Effector memory CD4-positive, alpha-beta T cell (primary cell): ENCODE data around the gene MEGF8.

ENCODE experiments used
- DNase-seq, 3 donors: peaks; one replicate each; pipeline ENCODE4 v3.0.0-alpha.2; 2020
- H3K27ac ChIP-seq: 2 replicates; pipeline ENCODE4 v1.7.0; 2013; ENCODE audit warnings: mild to moderate bottlenecking, low read length, moderate library complexity; ENCODE audit not compliant: insufficient read depth, poor library complexity, severe bottlenecking
- H3K27me3 ChIP-seq: replicated peaks from 2 replicates; pipeline ENCODE4 v1.7.0; 2013; ENCODE audit warnings: mild to moderate bottlenecking, low read length; ENCODE audit not compliant: insufficient read depth, control insufficient read depth, poor library complexity, severe bottlenecking
- H3K36me3 ChIP-seq: 2 replicates; pipeline ENCODE4 v1.7.0; 2013; ENCODE audit warnings: mild to moderate bottlenecking, low read length, moderate library complexity; ENCODE audit not compliant: control insufficient read depth, insufficient read depth
- H3K4me1 ChIP-seq: 2 replicates; pipeline ENCODE4 v1.7.0; 2013; ENCODE audit warnings: low read length, mild to moderate bottlenecking; ENCODE audit not compliant: control insufficient read depth, insufficient read depth, poor library complexity, severe bottlenecking
- H3K4me3 ChIP-seq: 2 replicates; pipeline ENCODE4 v1.7.0; 2013; ENCODE audit warnings: low read length, low read depth, mild to moderate bottlenecking; ENCODE audit not compliant: insufficient read depth, poor library complexity, severe bottlenecking
- H3K9me3 ChIP-seq: 2 replicates; pipeline ENCODE4 v1.7.0; 2013; ENCODE audit warnings: mild to moderate bottlenecking, low read length, moderate library complexity; ENCODE audit not compliant: control insufficient read depth

The MEGF8 gene

DNA sequence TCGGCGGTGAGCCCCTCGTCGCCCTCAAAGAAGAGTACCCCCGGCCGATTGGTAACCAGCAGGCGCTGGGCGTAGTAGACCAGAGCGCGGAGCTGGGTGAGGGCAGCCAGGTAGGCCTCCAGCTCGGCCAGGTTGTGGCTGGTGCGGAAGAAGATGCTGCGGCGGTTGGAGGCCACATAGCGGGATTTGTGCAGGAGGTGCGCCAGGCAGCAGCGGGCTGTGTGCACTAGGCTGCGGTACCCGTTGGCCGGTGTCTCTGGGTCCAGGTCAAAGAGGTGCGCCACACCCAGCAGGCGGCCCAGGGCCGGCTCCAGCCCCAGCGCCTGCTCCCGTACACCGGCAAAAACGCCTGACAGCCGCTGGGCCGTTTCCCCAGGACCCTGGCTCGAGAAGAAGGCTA, 84.9 kb downstream of the MEGF8 start:
- no peaks in the 10 kb centered on the region for H3K9me3 ChIP-seq
- H3K27me3 ChIP-seq, result no peaks in the 10 kb centered on the region
- H3K36me3 ChIP-seq, result peaks cover 16% of the 10 kb centered on the region
- H3K4me1 ChIP-seq, result no peaks in the 10 kb centered on the region
- no peak overlapping the region for H3K27ac ChIP-seq
- no peak for DNase-seq
- H3K4me3 ChIP-seq, result no peak overlapping the region

DNA sequence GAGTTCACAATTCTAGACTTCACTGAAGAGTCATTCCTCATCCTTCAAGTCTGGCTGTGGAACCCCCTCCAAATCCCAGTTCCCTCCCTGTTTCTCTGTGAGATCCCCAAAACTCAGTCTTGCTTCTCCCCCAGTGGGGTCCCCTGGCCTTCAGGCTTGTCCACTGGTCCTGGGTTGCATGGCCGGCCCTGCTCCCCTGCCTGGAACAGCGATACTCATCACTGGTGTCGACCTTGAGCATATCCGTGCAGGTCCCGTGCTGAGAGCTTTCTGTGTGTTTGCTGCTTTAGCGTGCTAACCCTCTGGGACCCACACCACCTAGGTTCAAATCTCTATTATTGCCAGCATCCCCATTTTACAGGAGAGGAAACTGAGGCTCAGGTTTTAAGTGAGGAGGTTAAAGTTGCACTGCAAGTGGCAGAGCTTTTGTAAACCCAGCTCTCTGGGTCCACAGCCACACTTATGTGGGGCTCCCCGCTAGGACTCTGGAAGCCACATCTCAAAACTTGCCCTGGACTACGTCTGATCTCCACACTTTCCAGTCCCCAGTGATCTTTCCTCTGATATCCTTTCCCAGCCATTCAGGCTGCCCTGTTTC, 86.2 kb downstream of the MEGF8 start:
- no peak for DNase-seq
- Histone ChIP-seq H3K9me3 (no peaks in the 10 kb centered on the region), H3K27me3 (no peaks in the 10 kb centered on the region), H3K27ac (no peak overlapping the region), H3K4me3 (no peak overlapping the region), H3K36me3 (peaks cover 10% of the 10 kb centered on the region), H3K4me1 (no peaks in the 10 kb centered on the region)

DNA sequence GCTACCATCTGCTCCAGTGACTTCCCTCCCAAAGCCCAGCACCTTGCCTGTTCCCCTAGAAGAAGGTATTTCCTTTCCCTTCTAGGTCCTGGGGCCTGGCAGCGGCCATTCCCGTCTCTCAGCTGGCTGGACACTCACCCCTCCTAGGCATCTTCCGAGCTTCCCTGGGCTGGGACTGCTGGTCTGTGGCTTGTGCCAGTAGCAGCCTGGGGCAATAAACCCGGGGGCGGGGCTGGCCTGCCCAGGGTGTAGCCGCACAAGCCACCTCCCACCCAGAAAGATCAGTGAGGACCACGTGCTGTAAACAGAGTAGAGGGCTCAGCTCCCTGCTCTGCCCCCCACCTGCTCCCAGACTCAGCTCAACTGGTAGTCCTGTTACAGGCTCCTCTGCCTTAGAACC, 86.8 kb downstream of the MEGF8 start:
- Histone ChIP-seq H3K4me3 (no peak overlapping the region), H3K4me1 (no peaks in the 10 kb centered on the region), H3K27ac (no peak overlapping the region), H3K9me3 (no peaks in the 10 kb centered on the region), H3K36me3 (peaks cover 5% of the 10 kb centered on the region), H3K27me3 (no peaks in the 10 kb centered on the region)
- DNase-seq, result no peak

DNA sequence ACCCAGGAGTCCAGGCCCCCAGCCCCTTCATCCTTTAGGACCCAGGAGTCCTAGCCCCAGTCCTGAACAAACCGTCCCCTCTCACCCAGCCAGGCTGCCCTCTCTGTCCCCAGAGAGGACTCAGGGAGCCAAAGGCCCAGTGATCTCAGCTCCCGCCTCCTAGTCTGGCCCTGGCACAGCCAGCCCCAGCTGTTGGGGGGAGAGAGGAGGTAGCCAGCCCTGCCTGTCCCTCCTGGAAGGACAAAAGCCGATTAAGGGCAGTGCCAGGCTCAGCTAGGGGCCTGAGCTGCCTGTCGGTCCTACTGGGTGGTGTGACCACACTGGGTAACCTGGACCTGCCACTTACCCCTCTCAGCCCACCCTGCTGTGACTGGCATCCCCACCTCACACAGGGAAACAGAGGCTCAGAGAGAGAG, 87.2 kb downstream of the MEGF8 start:
- Histone ChIP-seq H3K27me3 (no peaks in the 10 kb centered on the region), H3K27ac (no peak overlapping the region), H3K36me3 (peaks cover 2% of the 10 kb centered on the region), H3K4me3 (no peak overlapping the region), H3K4me1 (no peaks in the 10 kb centered on the region), H3K9me3 (no peaks in the 10 kb centered on the region)
- no peak for DNase-seq

DNA sequence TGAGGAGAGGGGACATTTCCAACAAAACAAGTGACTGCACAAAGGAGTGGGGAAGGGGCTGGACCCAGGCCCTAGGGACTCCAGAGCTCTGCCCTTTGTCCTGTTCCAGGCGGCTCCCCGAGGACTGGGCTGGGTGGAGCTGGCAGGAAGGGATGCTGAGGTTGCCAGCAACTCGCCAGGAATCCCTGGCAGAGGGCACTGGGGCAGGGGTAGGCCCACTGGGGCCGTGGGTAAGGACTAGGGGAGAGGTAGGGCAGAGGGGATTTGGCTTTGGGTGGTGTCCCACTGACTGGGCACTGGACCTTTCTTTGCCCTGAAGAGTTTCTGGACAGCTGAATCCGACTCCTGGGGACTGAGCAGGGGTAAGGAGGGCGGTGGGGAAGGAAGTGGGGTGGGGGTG, 93.9 kb downstream of the MEGF8 start:
- Histone ChIP-seq H3K4me3 (no peak overlapping the region), H3K36me3 (no peaks in the 10 kb centered on the region), H3K27me3 (no peaks in the 10 kb centered on the region), H3K27ac (no peak overlapping the region), H3K4me1 (peaks cover 26% of the 10 kb centered on the region), H3K9me3 (no peaks in the 10 kb centered on the region)
- DNase-seq, result no peak

DNA sequence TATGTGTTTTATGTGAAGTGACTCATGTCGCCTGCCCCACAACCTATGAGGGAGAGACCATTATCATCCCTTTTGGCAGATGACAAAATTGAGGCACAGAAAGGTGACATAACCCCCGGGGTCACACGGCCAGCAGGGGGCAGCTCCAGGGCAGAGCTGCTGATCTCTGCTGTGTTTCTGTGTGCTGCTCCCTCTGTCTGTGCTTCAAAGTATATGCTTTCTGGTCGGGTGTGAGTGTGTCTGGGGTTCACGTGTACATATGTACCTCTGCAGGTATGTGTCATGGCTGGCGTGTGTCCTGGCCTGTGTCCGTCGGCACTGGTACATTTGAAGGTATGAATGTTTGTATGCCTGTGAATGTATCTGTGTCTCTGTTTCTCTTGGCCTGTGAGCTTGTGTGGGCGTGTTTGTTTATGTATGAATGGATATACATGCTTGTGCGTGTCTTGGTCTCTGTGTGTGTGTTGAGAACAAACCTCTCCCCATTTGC, 94.7 kb downstream of the MEGF8 start:
- Histone ChIP-seq H3K4me3 (no peak overlapping the region), H3K9me3 (no peaks in the 10 kb centered on the region), H3K36me3 (no peaks in the 10 kb centered on the region), H3K27ac (no peak overlapping the region), H3K4me1 (peaks cover 27% of the 10 kb centered on the region), H3K27me3 (no peaks in the 10 kb centered on the region)
- peak; percentile 55 to 65 (median 64) for DNase-seq

DNA sequence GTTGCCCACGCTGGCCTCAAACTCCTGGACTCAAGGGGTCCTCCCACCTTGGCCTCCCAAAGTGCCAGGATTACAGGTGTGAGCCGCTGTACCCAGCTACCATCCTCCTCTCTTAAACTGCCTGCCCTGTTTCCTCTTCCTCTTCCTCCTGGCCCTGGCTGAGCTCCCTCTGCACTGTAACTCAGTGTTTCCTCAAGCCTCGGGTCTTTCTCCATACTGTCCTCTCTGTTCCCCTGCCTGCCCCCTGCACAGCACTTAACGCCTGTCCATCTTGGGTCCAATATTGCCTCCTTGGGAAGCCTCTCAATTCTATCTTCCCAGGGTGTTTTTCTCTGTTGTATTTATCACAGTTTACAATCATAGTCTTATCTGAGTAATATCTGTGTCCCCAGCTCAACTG, 95.7 kb downstream of the MEGF8 start:
- no peak for DNase-seq
- H3K4me1 ChIP-seq, result peaks cover 27% of the 10 kb centered on the region
- no peaks in the 10 kb centered on the region for H3K36me3 ChIP-seq
- H3K9me3 ChIP-seq, result no peaks in the 10 kb centered on the region
- no peak overlapping the region for H3K4me3 ChIP-seq
- no peaks in the 10 kb centered on the region for H3K27me3 ChIP-seq
- no peak overlapping the region for H3K27ac ChIP-seq

DNA sequence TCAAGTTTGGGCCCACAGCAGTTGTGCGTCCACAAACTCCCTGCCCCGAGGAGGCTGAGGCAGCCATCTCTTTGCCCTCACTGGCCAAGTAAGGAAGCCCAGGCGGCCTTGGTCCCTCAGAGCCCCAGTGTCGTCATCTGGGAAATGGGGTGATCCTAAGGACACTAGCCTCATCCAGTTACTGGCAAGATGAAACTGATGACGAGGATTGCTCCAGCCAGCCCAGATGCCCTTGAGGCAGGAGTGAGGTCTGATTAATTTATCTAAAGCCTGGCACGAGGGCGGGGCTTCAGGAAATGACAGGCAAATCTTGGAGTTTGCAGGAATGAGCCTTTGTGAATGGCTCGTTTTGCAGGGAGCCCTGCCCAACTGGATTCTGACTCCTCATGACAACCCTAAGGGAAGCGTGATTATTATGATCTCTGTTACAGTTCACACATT, 96.2 kb downstream of the MEGF8 start:
- Histone ChIP-seq H3K27me3 (no peaks in the 10 kb centered on the region), H3K4me3 (no peak overlapping the region), H3K36me3 (no peaks in the 10 kb centered on the region), H3K9me3 (no peaks in the 10 kb centered on the region), H3K27ac (no peak overlapping the region), H3K4me1 (peaks cover 27% of the 10 kb centered on the region)
- no peak for DNase-seq

DNA sequence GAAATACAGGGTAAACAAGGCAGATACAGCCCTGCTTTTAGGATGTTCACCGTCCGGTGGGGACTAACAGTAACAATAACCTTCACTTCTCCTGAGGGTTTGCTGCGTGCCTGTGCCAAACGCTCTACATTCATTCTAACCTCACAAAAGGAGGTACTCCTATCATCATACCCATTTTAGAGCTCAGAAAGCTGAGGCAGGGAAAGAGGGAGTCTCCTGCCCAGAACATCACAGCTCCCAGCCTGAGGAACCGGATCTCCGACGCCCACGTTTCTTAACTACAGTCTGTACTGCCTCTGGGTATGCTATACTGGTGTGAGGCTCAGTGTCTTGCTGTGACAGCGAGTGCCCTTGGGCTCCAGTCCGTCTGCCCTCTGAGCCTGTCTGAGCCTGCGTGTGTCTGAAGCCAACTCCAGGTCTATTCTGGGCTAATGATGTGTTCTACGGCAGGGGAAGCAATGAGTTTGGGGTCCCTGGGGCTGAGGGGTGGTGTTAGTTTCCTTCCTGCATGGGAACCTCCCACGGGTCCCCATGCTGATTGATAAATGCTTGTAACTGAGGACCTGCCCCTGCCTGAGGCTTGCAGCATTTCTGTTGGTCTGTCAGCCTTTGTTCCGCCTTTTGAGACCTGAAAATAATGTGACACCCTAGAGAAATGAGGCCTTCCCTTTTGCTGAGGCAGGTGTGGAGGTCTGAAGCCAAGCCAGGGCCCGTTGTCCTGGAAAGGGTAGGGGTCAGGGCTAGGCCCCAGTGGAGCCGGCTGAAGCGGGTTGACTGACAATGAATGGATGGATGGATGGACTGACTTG, 96.9 kb downstream of the MEGF8 start:
- H3K9me3 ChIP-seq, result no peaks in the 10 kb centered on the region
- DNase-seq, result no peak
- H3K27me3 ChIP-seq, result no peaks in the 10 kb centered on the region
- H3K4me3 ChIP-seq, result peak overlapping the region; percentile 80
- H3K4me1 ChIP-seq, result peaks cover 27% of the 10 kb centered on the region
- H3K36me3 ChIP-seq, result no peaks in the 10 kb centered on the region
- peak overlapping the region; percentile 75 for H3K27ac ChIP-seq

DNA sequence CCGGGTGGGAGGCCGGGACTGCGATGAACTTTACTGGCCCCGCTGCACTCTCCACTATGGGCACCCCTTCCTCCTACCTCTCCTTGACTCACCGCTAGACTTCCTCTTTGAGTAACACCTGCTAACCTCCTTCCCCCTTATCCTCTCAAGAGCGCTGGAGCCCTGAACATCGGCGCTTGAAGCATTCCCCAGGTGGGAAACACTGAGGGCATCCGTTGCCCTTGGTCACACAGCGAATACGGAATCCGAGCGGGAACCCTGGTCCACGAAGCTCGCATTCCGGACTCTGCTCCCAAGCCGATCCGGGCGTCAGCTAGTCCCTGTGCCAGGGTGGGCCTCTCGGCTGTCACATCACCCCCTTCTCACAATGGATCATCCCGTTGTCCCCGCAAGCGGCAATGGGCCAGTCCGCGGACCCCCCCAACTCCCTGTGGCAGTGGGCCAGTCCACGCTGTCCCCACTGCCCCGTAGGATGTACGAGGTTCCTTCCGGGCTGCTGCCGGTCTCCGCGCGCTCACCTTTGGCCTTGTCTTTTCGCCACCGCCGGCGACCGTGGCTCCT, 97.5 kb downstream of the MEGF8 start:
- Histone ChIP-seq H3K27ac (peak overlapping the region; percentile 75), H3K36me3 (no peaks in the 10 kb centered on the region), H3K4me1 (peaks cover 27% of the 10 kb centered on the region), H3K4me3 (peak overlapping the region; percentile 80), H3K27me3 (no peaks in the 10 kb centered on the region), H3K9me3 (no peaks in the 10 kb centered on the region)
- peak; percentile 35 to 55 (median 45) for DNase-seq
